Esophagus squamous epithelium (tissue), 5 donors: ENCODE results near the gene PFKM. TPM values are rescaled to one million over a fixed set of nuclear protein-coding genes. Genes with fewer than 3 reads are reported as not detected.

Experiments used
- DNase-seq: peaks from one replicate; lab custom pipeline; 2025; lab: John Stamatoyannopoulos, UW
- H3K27ac ChIP-seq, 4 donors: fragments of 200-600 bp; sonication (generic); one replicate each; pipeline ENCODE4 v1.5.1; 2016 to 2019; ENCODE audit warnings: mild to moderate bottlenecking in 1 of 4
- H3K27me3 ChIP-seq, 4 donors: fragments of 200-600 bp; sonication (generic); 1 replicate in 3 of 4; 2 replicates in 1 of 4; pipeline versions ENCODE4 v1.5.1 to v1.6.0; 2017 to 2021; ENCODE audit warnings: antibody characterized with exemption in 1 of 4
- H3K36me3 ChIP-seq, 3 donors: fragments of 200-600 bp; sonication (generic); one replicate each; pipeline ENCODE4 v1.5.1; 2016 to 2019
- H3K4me1 ChIP-seq, 3 donors: fragments of 200-600 bp; sonication (generic); one replicate each; pipeline ENCODE4 v1.5.1; 2017 to 2019
- H3K4me3 ChIP-seq, 4 donors: fragments of 200-600 bp; sonication (generic); 1 replicate in 3 of 4; 2 replicates in 1 of 4; pipeline ENCODE4 v1.5.1; 2016 to 2019; ENCODE audit warnings: mild to moderate bottlenecking in 2 of 4, moderate library complexity in 1 of 4
- H3K9me3 ChIP-seq, 3 donors: fragments of 200-600 bp; sonication (generic); one replicate each; pipeline ENCODE4 v1.5.1; 2016 to 2019
- POLR2A ChIP-seq, 4 donors: fragments of 450-650 bp; IDR thresholded peaks; one replicate each; pipeline ENCODE4 v1.6.1; 2017; ENCODE audit warnings: antibody characterized with exemption in 4 of 4, mild to moderate bottlenecking in 4 of 4, moderate library complexity in 3 of 4
- WGBS, 2 donors: methylation state at CpG; one replicate each; pipeline ENCODE4 v1.1.5; 2018; 5-methylcytosine and 5-hydroxymethylcytosine counted together
- intact Hi-C: fragments of 100-400 bp; cut with DNase I; formaldehyde crosslinking; loops from one replicate; pipeline ENCODE4 v1.15.0; 2022
- total RNA-seq, 4 donors: library from RNA; depleted of rRNA; stranded (reverse); fragments of >200 nt; gene quantifications; one replicate each; pipeline ENCODE4 v1.1.0, GENCODE V29; 2016
- TF ChIP-seq, protein P1 (sequence below), 6 experiments: fragments of 450-650 bp in 4 of 6; fragments of 200-600 bp in 2 of 6; sonication (generic) in 2 of 6; IDR thresholded peaks; one replicate each; pipeline ENCODE4 v1.5.1; 2016 to 2019; ENCODE audit warnings: antibody characterized with exemption in 6 of 6, mild to moderate bottlenecking in 4 of 6, moderate library complexity in 4 of 6
- donor health status: DM: yes; HTN: yes; CAD: no.

Gene PFKM
- total RNA-seq, 4 donors from 2014 or later = 13.0 to 40.9 (median 33.3) TPM

DNA sequence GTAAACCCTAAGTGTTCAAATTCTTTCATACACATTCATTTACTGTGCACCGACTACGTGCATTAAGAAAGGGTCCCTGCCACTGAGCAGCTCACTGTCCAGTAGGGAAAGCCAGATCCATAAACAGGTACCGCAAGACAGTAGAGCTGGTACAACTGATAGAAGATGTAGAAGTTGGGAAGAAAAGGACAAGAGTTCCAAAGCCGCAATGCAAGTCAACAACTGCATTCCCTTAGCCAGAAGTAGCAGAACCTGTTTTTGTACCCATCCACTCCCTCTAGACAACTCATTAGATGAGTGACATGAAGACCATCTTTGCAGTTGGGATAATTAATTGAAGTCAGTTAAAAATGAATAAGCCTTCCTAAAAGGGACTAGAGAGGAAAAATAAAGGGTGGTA, 14.6 kb upstream of the PFKM start:
- intact Hi-C loops = no loop called here
- no peak for DNase-seq
- TF ChIP-seq POLR2A (IDR thresholded peaks at IDR 0.05) = no peak
- TF ChIP-seq, protein P1, sequence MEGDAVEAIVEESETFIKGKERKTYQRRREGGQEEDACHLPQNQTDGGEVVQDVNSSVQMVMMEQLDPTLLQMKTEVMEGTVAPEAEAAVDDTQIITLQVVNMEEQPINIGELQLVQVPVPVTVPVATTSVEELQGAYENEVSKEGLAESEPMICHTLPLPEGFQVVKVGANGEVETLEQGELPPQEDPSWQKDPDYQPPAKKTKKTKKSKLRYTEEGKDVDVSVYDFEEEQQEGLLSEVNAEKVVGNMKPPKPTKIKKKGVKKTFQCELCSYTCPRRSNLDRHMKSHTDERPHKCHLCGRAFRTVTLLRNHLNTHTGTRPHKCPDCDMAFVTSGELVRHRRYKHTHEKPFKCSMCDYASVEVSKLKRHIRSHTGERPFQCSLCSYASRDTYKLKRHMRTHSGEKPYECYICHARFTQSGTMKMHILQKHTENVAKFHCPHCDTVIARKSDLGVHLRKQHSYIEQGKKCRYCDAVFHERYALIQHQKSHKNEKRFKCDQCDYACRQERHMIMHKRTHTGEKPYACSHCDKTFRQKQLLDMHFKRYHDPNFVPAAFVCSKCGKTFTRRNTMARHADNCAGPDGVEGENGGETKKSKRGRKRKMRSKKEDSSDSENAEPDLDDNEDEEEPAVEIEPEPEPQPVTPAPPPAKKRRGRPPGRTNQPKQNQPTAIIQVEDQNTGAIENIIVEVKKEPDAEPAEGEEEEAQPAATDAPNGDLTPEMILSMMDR (IDR thresholded peaks at IDR 0.05) = no peak
- H3K27me3 ChIP-seq = no peaks in the 10 kb centered on the region
- H3K4me3 ChIP-seq = peak overlapping the region in 3 of 4 donors; percentile 89 to 96 (median 95)
- H3K27ac ChIP-seq = peak overlapping the region in 1 of 4 donors; percentile 95
- H3K4me1 ChIP-seq = peaks cover 17 to 36% (median 18%) of the 10 kb centered on the region in 3 donors
- peaks cover 0 to 3% (median 0%) of the 10 kb centered on the region in 3 donors for H3K36me3 ChIP-seq
- no peaks in the 10 kb centered on the region for H3K9me3 ChIP-seq
- WGBS, 2 donors = 39 to 50% methylated on average over 4 of the region's 4 CpGs

DNA sequence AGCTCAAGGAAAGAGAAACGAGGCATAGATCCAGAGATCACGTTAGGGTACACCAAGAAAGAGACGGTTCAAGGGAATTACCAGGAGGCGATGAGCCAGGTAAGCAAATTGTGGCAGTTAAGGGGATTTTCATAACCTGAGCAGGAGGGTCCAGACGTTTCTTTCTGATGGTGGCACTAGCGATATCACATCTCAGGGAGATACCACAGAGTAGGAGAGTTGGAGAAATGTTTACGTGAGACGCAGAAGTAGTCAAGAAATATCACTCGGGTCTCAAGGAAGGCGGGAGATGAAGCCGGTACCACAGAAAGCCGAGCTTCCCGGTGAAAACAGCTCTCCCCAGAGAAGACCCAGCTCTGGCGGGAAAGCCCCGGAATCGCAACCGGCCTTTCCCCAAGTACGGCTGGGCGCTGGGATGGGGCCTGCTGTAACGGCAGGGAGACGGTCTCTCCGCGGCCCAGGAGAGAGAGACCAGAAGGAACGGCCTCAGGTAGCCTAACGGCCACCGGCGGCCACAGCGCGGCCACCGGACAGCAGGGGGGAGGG, 13.8 kb upstream of the PFKM start:
- Histone ChIP-seq H3K9me3 (no peaks in the 10 kb centered on the region), H3K27me3 (no peaks in the 10 kb centered on the region), H3K4me1 (peaks cover 17 to 36% (median 18%) of the 10 kb centered on the region in 3 donors), H3K4me3 (peak overlapping the region; percentile 83 to 96 (median 92)), H3K27ac (peak overlapping the region; percentile 89 to 97 (median 93)), H3K36me3 (no peaks in the 10 kb centered on the region)
- TF ChIP-seq, protein P1 (IDR thresholded peaks at IDR 0.05) = no peak
- TF ChIP-seq POLR2A (IDR thresholded peaks at IDR 0.05) = no peak
- WGBS, 2 donors = 0% methylated on average over 14 to 23 of the region's 30 CpGs
- intact Hi-C loops = no loop called here
- no peak for DNase-seq

DNA sequence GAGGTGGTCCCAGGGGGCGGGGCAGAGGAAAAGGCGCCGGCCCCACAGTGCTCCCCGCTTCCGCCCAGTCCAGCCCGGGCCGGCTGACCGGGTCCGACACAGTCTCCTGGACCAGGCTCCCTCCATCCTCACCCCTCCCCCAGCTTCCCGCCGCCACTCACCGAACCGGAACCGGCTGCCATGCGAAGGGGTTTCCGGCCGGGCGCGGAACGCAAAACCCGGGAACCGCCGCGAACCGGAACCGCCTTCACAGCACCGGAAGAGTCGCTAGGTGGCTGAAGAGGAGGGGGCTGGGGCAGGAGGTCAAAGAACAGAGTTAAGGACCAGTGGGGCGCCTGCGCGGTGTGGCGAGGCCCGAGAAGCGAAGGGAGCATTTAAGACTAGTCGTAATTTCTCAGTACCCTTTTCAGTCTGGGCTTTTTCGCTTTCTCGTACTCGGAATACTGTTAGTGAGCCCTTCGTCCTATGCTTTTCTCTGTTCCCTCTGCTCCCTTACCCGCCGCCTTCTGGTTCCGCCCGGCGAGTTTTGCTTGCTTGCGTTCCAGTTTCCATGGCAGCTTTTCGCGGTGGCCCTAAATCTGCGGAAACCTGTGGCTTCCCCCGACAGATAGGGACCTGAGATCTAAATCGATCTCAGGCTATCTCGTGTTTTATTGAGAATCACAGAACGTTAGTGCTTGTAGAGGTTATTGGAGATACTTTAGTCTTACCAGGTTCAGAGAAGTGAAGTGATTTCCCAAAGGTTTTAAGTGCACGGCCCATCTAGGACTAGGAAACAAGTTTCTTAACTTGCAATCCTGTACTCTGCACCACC, 13.1 kb upstream of the PFKM start, which contains the start of gene SENP1:
SENP1 (minus strand) TSS at position 213 of the 814 bp plus-strand sequence. CDS start 4,607 bp downstream, outside the sequence.
- Histone ChIP-seq H3K4me1 (peaks cover 17 to 36% (median 18%) of the 10 kb centered on the region in 3 donors), H3K36me3 (no peaks in the 10 kb centered on the region), H3K9me3 (no peaks in the 10 kb centered on the region), H3K4me3 (peak within 1 kb of the TSS; percentile 83 to 96 (median 92)), H3K27ac (peak within 1 kb of the TSS; percentile 89 to 97 (median 93)), H3K27me3 (no peaks in the 10 kb centered on the region)
- 0% methylated on average over 30 to 39 of the region's 53 CpGs for WGBS, 2 donors
- intact Hi-C loops = no loop called here
- DNase-seq = peak; percentile 57
- TF ChIP-seq, protein P1 (IDR thresholded peaks at IDR 0.05) = peak in 4 of 6 experiments; percentile 22 to 62 (median 44)
- no peak for TF ChIP-seq POLR2A (IDR thresholded peaks at IDR 0.05)

DNA sequence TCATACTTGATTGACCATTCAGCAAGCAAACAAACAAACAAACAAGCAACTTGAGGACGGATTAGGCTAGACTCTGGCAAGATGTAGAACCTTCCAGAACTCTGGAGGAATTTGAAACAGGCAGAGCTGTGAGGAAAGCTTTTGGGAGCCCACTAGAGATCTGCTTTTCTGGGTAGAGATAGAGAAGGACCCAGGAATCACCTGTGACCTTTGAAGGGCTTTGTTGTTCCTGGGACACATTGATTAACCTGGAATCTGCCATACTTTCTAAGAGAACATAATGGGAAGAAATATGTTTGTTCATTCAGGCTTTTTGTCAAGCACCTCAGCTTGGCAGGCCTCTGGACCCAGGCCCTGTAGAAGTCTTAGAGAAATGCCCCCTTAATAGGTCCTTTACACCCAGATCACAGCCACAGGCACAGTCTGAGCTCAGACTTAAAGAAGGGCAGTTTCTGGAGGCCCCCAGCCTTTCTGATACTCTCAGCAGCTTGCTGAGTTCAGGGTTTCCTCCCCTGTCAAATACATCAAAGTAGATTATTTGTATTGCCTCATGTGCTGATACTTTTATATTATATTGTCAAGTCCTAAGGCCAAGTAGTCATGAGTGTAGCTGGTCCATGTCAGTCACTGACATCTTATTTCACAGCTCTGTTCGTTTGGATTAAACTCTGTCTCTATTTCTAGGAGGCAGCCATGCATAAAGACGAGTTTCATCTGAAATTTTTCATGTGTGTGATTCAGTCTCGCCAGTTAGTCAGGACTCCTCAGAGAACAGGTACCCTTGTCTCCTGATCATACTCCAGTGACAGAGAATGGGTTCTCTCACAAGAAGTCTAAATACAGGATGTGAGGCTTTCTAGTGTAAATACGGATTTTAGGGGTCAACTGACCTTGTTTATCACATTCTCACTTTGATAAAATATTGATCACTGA, 12.2 kb upstream of the PFKM start:
- DNase-seq = no peak
- intact Hi-C loops = no loop called here
- WGBS, 2 donors = 66 to 72% methylated on average over 5 of the region's 5 CpGs
- H3K36me3 ChIP-seq = no peaks in the 10 kb centered on the region
- peaks cover 17 to 36% (median 18%) of the 10 kb centered on the region in 3 donors for H3K4me1 ChIP-seq
- H3K9me3 ChIP-seq = no peaks in the 10 kb centered on the region
- H3K27ac ChIP-seq = peak overlapping the region; percentile 89 to 97 (median 93)
- TF ChIP-seq, protein P1 (IDR thresholded peaks at IDR 0.05) = no peak
- no peak for TF ChIP-seq POLR2A (IDR thresholded peaks at IDR 0.05)
- peak overlapping the region; percentile 83 to 96 (median 92) for H3K4me3 ChIP-seq
- no peaks in the 10 kb centered on the region for H3K27me3 ChIP-seq
